ENCODE measurements around the gene KIRREL3. TPM values are rescaled to one million over a fixed set of nuclear protein-coding genes. Genes with fewer than 3 reads are reported as not detected.

KIRREL3 gene
- total and polyA plus RNA-seq, 2 donors (not counting 3 experiments of a cell fraction or from before 2014, with no cell fraction given), result not detected

GRCh38 chr11:126682590-126682989 is 318.0 kb downstream of the KIRREL3 start:
- dilution Hi-C loops (cut with MboI; ENCODE audit: extremely low pct_ligation_motif_present, low sequenced_read_pairs), result no loop called here
- CTCF ChIA-PET, result no interaction called here
- H3K27me3 ChIP-seq (ENCODE audit: control insufficient read depth in 2 of 2, insufficient read depth in 2 of 2, low read length in 2 of 2), result no peaks in the 10 kb centered on the region
- H3K9me1 ChIP-seq (replicated peaks; ENCODE audit: control insufficient read depth, extremely low read depth, insufficient read depth, low read length), result no peaks in the 10 kb centered on the region
- no peak overlapping the region for H3K27ac ChIP-seq (ENCODE audit: insufficient read depth, low read depth, low read length)
- no peak overlapping the region for H3K9ac ChIP-seq (replicated peaks; ENCODE audit: extremely low read depth, insufficient read depth, low read length)
- no peak overlapping the region for H2AFZ ChIP-seq (ENCODE audit: low read depth, low read length)
- FAIRE-seq, result no peak
- H3K4me2 ChIP-seq (ENCODE audit: insufficient read depth, low read length), result no peak overlapping the region
- POLR2A ChIA-PET, result no interaction called here
- H3K9me3 ChIP-seq (replicated peaks; ENCODE audit: control insufficient read depth, insufficient read depth, low read length), result no peaks in the 10 kb centered on the region
- intact Hi-C loops (cut with micrococcal nuclease), result no loop called here
- H4K20me1 ChIP-seq (replicated peaks; ENCODE audit: control insufficient read depth, extremely low read depth, insufficient read depth, low read length), result no peaks in the 10 kb centered on the region
- no TSS peak for BruUV-seq (replicated peaks)
- no peak for TF ChIP-seq FOS (IDR thresholded peaks at IDR 0.05; ENCODE audit: borderline replicate concordance, insufficient read depth, low read length)
- no peak for TF ChIP-seq MYC (IDR thresholded peaks at IDR 0.05; ENCODE audit: low read depth, low read length)
- no peak for TF ChIP-seq POLR2AphosphoS5 (IDR thresholded peaks at IDR 0.05; ENCODE audit: insufficient read depth, low read depth, low read length)
- no peak for TF ChIP-seq MAX (IDR thresholded peaks at IDR 0.05; ENCODE audit: insufficient read depth, insufficient read length)
- no peak for TF ChIP-seq EZH2 (IDR thresholded peaks at IDR 0.05; ENCODE audit: borderline replicate concordance, low read depth, low read length, severe bottlenecking)
- TF ChIP-seq POLR2A (IDR thresholded peaks at IDR 0.05; ENCODE audit: low read depth, low read length), result no peak
- TF ChIP-seq JUN (IDR thresholded peaks at IDR 0.05; ENCODE audit: borderline replicate concordance, insufficient read depth, insufficient read length, low read depth), result no peak
- no peak for TF ChIP-seq GATA2 (IDR thresholded peaks at IDR 0.05; ENCODE audit: insufficient read depth, insufficient read length, low read depth, low read length)
- no peak for TF ChIP-seq CTCF (IDR thresholded peaks at IDR 0.05; ENCODE audit: extremely low read depth in 1 of 2, insufficient read depth in 1 of 2, low read depth in 1 of 2, low read length in 2 of 2)
- no peaks in the 10 kb centered on the region for H3K36me3 ChIP-seq (ENCODE audit: control insufficient read depth in 2 of 2, extremely low read depth in 1 of 2, insufficient read depth in 2 of 2, low read length in 2 of 2)
- H3K79me2 ChIP-seq (ENCODE audit: control insufficient read depth, insufficient read depth, low read length), result no peaks in the 10 kb centered on the region
- no peak for DNase-seq (ENCODE audit: low read depth, low spot score)
- no peak overlapping the region for H3K4me3 ChIP-seq (replicated peaks in 1 of 3; ENCODE audit: insufficient read depth in 1 of 3, low read depth in 1 of 3, low read length in 3 of 3)
- H3K4me1 ChIP-seq (ENCODE audit: control insufficient read depth, extremely low read depth, insufficient read depth, low read length), result no peaks in the 10 kb centered on the region

Measured in endothelial cell of umbilical vein (primary cell).